MCF 10A (cell line): Measurements from ENCODE around the gene TMEM134. TPM values are rescaled to one million over a fixed set of nuclear protein-coding genes. Genes with fewer than 3 reads are reported as not detected.
A peak's percentile ranks its signal among the peaks of the same experiment; 100 is the strongest.

Source experiments
- BruUV-seq: library from RNA; stranded (reverse); fragments of 400-500 nt; replicated peaks from 2 replicates; lab custom pipeline; 2021; lab: Mats Ljungman, UMichigan
- CTCF ChIA-PET: fragments of 300-600 bp; sonication (Branson Sonifier 250); formaldehyde crosslinking; extraction: SDS; loops from one replicate; lab custom pipeline; 2021; ENCODE audit warnings: antibody characterized with exemption, inconsistent platforms; lab: Yijun Ruan, JAX
- POLR2A ChIA-PET: fragments of 300-600, 350-650 bp; sonication (Branson Sonifier 250); formaldehyde crosslinking; extraction: SDS; loops from one replicate; lab custom pipeline; 2020; ENCODE audit warnings: antibody characterized with exemption, inconsistent platforms; lab: Yijun Ruan, JAX
- DNase-seq: peaks from one replicate; pipeline ENCODE4 v3.0.0-alpha.2; 2018; ENCODE audit not compliant: unreplicated experiment
- H3K27ac Mint-ChIP-seq: one replicate; pipeline ENCODE4 v1.8.0; 2022; ENCODE audit warnings: mild to moderate bottlenecking, low read depth, mixed read lengths; ENCODE audit not compliant: unreplicated experiment
- H3K27me3 Mint-ChIP-seq: one replicate; pipeline ENCODE4 v1.8.0; 2022; ENCODE audit warnings: mixed read lengths; ENCODE audit not compliant: insufficient read depth, unreplicated experiment
- H3K36me3 Mint-ChIP-seq: one replicate; pipeline ENCODE4 v1.8.0; 2022; ENCODE audit warnings: mild to moderate bottlenecking, moderate library complexity, mixed read lengths; ENCODE audit not compliant: insufficient read depth, unreplicated experiment
- H3K4me1 Mint-ChIP-seq: one replicate; pipeline ENCODE4 v1.8.0; 2022; ENCODE audit warnings: mixed read lengths; ENCODE audit not compliant: insufficient read depth, unreplicated experiment
- H3K4me3 Mint-ChIP-seq: one replicate; pipeline ENCODE4 v1.8.0; 2022; ENCODE audit warnings: mild to moderate bottlenecking, moderate library complexity, mixed read lengths; ENCODE audit not compliant: unreplicated experiment
- H3K9me3 Mint-ChIP-seq: one replicate; pipeline ENCODE4 v1.8.0; 2022; ENCODE audit warnings: mixed read lengths; ENCODE audit not compliant: unreplicated experiment
- CTCF ChIP-seq: fragments of 200-600 bp; IDR thresholded peaks from one replicate; pipeline ENCODE4 v1.8.0; 2022; ENCODE audit warnings: antibody characterized with exemption, mild to moderate bottlenecking; ENCODE audit not compliant: unreplicated experiment
- intact Hi-C: fragments of 100-400 bp; cut with micrococcal nuclease; formaldehyde crosslinking; loops from 2 replicates; pipeline ENCODE4 v1.14.1; 2022
- total RNA-seq: library from RNA; stranded (reverse); gene quantifications from 2 replicates; pipeline ENCODE4 v1.2.3, GENCODE V29; 2022

Gene TMEM134
- total RNA-seq, 1 experiment from 2014 or later, result 49.7 TPM

DNA sequence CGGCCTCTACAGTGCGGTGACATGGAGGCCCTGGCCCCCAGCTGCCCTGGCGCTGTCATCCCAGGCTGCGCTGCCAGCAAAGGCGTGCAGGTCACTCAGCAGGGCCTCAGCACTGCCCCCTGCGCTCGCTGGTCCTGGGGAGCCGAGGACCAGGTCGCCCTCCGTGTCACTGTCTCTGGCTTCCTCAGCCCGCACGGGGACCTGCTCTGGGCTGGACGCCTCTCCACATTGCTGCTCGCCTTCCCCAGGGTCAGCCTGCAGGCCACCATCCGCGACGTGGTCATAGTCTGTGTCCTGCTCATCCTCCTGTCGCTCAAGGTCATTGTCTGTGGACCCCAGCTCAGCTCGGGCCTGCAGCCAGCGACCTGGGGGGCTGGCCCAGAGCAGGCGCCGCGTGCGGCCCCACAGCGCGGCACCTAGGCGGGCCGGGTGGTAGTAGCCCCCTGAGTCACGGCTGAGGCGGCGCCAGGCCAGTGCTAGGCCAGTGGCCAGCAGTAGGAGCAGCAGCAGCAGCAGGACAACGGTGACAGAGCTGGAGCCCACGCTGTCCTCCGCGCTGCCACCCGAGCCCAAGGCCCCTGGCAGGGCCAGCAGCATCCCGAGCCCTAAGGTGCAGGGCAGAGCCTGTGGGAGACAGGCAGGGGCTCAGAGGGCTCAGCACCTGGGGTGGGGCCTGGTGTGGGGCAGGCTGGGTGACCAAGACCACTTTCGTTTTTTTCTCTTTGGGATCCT lies 33.2 kb downstream of the TMEM134 start:
- ChIA-PET CTCF (no interaction called here), POLR2A (interaction anchor here (0.6 kb wide), 2 partner anchors 19 to 157 kb away, joined by 3 read pairs; partner anchors contain the start of gene CABP4)
- Mint-ChIP-seq H3K4me3 (no peak overlapping the region), H3K27me3 (no peaks in the 10 kb centered on the region), H3K27ac (peak overlapping the region; percentile 23), H3K9me3 (no peaks in the 10 kb centered on the region), H3K4me1 (peaks cover 8% of the 10 kb centered on the region), H3K36me3 (peaks cover 57% of the 10 kb centered on the region)
- no TSS peak for BruUV-seq
- DNase-seq, result no peak
- intact Hi-C loops, result no loop called here
- no peak for TF ChIP-seq CTCF

GRCh38 chr11:67435031-67435726 lies 33.9 kb downstream of the TMEM134 start:
- Mint-ChIP-seq H3K36me3 (peaks cover 63% of the 10 kb centered on the region), H3K4me3 (no peak overlapping the region), H3K4me1 (peaks cover 8% of the 10 kb centered on the region), H3K27ac (peak overlapping the region; percentile 23), H3K27me3 (no peaks in the 10 kb centered on the region), H3K9me3 (no peaks in the 10 kb centered on the region)
- intact Hi-C loops, result no loop called here
- no peak for DNase-seq
- no TSS peak for BruUV-seq
- POLR2A ChIA-PET, result no interaction called here
- CTCF ChIA-PET, result no interaction called here
- no peak for TF ChIP-seq CTCF

- ChIA-PET POLR2A (no interaction called here), CTCF (no interaction called here)
- Mint-ChIP-seq H3K4me1 (peaks cover 5% of the 10 kb centered on the region), H3K9me3 (no peaks in the 10 kb centered on the region), H3K27me3 (no peaks in the 10 kb centered on the region), H3K4me3 (no peak overlapping the region), H3K27ac (no peak overlapping the region), H3K36me3 (peaks cover 60% of the 10 kb centered on the region)
- BruUV-seq, result no TSS peak
- no peak for TF ChIP-seq CTCF
- no peak for DNase-seq
- intact Hi-C loops, result no loop called here
Observed at GRCh38 chr11:67434395-67434881, 34.6 kb downstream of the TMEM134 start.

GRCh38 chr11:67433536-67434394 lies 35.3 kb downstream of the TMEM134 start:
- no peaks in the 10 kb centered on the region for H3K27me3 Mint-ChIP-seq
- ChIA-PET CTCF (no interaction called here), POLR2A (interaction anchor here (0.6 to 1.7 kb wide), 3 partner anchors 13 to 33 kb away, joined by 3 to 4 read pairs (median 3); partner anchors contain the start of gene PPP1CA)
- no TSS peak for BruUV-seq
- H3K9me3 Mint-ChIP-seq, result no peaks in the 10 kb centered on the region
- no peak overlapping the region for H3K27ac Mint-ChIP-seq
- no peak overlapping the region for H3K4me3 Mint-ChIP-seq
- no peaks in the 10 kb centered on the region for H3K4me1 Mint-ChIP-seq
- intact Hi-C loops, result no loop called here
- no peak for DNase-seq
- no peak for TF ChIP-seq CTCF
- H3K36me3 Mint-ChIP-seq, result peaks cover 59% of the 10 kb centered on the region
